Measurements from ENCODE around the gene ALG8.

DNA sequence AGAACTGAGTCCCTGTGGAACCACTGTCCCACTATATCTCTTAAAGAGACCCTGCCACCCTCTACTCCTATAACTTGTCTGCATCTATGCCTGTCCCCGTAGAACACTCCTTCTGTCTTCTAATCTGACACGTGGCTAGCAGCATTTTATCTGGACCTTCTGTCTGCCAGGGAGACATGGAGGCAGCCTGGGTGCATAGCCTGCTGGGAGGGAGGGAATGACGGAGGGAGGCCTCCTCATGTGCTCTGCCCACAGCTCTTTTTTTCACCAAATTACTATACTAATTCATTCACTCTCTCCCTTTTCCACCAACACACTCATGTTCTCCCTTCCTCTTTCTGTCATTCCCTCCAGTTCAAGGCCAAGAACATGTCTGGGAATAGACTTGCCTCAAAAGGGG is 83.3 kb downstream of the ALG8 start:
- TF ChIP-seq, protein P1, sequence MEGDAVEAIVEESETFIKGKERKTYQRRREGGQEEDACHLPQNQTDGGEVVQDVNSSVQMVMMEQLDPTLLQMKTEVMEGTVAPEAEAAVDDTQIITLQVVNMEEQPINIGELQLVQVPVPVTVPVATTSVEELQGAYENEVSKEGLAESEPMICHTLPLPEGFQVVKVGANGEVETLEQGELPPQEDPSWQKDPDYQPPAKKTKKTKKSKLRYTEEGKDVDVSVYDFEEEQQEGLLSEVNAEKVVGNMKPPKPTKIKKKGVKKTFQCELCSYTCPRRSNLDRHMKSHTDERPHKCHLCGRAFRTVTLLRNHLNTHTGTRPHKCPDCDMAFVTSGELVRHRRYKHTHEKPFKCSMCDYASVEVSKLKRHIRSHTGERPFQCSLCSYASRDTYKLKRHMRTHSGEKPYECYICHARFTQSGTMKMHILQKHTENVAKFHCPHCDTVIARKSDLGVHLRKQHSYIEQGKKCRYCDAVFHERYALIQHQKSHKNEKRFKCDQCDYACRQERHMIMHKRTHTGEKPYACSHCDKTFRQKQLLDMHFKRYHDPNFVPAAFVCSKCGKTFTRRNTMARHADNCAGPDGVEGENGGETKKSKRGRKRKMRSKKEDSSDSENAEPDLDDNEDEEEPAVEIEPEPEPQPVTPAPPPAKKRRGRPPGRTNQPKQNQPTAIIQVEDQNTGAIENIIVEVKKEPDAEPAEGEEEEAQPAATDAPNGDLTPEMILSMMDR (IDR thresholded peaks at IDR 0.05) = no peak
- TF ChIP-seq POLR2A (IDR thresholded peaks at IDR 0.05) = no peak
- TF ChIP-seq EP300 (IDR thresholded peaks at IDR 0.05) = no peak

All from tibial nerve (tissue), 4 donors.